ENCODE data around the gene GDF2. TPM values are rescaled to one million over a fixed set of nuclear protein-coding genes. Genes with fewer than 3 reads are reported as not detected.

GDF2 gene
- polyA plus RNA-seq, 1 donor from 2014 or later = not detected

- H3K4me3 ChIP-seq (ENCODE audit: low read length) = no peak overlapping the region
- no peak overlapping the region for H2AFZ ChIP-seq (ENCODE audit: low read depth, low read length)
- no peaks in the 10 kb centered on the region for H3F3A ChIP-seq (ENCODE audit: insufficient read depth, low read length, poor library complexity, severe bottlenecking)
- H3K27me3 ChIP-seq (ENCODE audit: insufficient read depth, low read depth, low read length) = no peaks in the 10 kb centered on the region
- H4K20me1 ChIP-seq (ENCODE audit: insufficient read depth) = no peaks in the 10 kb centered on the region
- H3K27ac ChIP-seq (ENCODE audit: low read length) = no peak overlapping the region
- no peaks in the 10 kb centered on the region for H3K9me3 ChIP-seq (ENCODE audit: low read length)
- no peaks in the 10 kb centered on the region for H3K9me2 ChIP-seq (ENCODE audit: insufficient read depth, low read length)
- no peak for TF ChIP-seq SMC3 (conservative IDR thresholded peaks at IDR 0.05; ENCODE audit: poor library complexity)
- no peak for TF ChIP-seq MXI1 (conservative IDR thresholded peaks at IDR 0.05; ENCODE audit: poor library complexity, severe bottlenecking)
- no peak for TF ChIP-seq RAD21 (conservative IDR thresholded peaks at IDR 0.05)
- TF ChIP-seq POLR2AphosphoS5 (IDR thresholded peaks at IDR 0.05) = no peak
- TF ChIP-seq EZH2 (IDR thresholded peaks at IDR 0.05; ENCODE audit: borderline replicate concordance, insufficient read depth, low read length, poor library complexity, severe bottlenecking) = no peak
- TF ChIP-seq TAF1 (IDR thresholded peaks at IDR 0.05; ENCODE audit: low read depth) = no peak
- TF ChIP-seq, protein P1, sequence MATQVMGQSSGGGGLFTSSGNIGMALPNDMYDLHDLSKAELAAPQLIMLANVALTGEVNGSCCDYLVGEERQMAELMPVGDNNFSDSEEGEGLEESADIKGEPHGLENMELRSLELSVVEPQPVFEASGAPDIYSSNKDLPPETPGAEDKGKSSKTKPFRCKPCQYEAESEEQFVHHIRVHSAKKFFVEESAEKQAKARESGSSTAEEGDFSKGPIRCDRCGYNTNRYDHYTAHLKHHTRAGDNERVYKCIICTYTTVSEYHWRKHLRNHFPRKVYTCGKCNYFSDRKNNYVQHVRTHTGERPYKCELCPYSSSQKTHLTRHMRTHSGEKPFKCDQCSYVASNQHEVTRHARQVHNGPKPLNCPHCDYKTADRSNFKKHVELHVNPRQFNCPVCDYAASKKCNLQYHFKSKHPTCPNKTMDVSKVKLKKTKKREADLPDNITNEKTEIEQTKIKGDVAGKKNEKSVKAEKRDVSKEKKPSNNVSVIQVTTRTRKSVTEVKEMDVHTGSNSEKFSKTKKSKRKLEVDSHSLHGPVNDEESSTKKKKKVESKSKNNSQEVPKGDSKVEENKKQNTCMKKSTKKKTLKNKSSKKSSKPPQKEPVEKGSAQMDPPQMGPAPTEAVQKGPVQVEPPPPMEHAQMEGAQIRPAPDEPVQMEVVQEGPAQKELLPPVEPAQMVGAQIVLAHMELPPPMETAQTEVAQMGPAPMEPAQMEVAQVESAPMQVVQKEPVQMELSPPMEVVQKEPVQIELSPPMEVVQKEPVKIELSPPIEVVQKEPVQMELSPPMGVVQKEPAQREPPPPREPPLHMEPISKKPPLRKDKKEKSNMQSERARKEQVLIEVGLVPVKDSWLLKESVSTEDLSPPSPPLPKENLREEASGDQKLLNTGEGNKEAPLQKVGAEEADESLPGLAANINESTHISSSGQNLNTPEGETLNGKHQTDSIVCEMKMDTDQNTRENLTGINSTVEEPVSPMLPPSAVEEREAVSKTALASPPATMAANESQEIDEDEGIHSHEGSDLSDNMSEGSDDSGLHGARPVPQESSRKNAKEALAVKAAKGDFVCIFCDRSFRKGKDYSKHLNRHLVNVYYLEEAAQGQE (IDR thresholded peaks at IDR 0.05; ENCODE audit: borderline replicate concordance) = no peak
- no peak for TF ChIP-seq EP300 (conservative IDR thresholded peaks at IDR 0.05; ENCODE audit: poor library complexity, severe bottlenecking)
- TF ChIP-seq, protein P2, sequence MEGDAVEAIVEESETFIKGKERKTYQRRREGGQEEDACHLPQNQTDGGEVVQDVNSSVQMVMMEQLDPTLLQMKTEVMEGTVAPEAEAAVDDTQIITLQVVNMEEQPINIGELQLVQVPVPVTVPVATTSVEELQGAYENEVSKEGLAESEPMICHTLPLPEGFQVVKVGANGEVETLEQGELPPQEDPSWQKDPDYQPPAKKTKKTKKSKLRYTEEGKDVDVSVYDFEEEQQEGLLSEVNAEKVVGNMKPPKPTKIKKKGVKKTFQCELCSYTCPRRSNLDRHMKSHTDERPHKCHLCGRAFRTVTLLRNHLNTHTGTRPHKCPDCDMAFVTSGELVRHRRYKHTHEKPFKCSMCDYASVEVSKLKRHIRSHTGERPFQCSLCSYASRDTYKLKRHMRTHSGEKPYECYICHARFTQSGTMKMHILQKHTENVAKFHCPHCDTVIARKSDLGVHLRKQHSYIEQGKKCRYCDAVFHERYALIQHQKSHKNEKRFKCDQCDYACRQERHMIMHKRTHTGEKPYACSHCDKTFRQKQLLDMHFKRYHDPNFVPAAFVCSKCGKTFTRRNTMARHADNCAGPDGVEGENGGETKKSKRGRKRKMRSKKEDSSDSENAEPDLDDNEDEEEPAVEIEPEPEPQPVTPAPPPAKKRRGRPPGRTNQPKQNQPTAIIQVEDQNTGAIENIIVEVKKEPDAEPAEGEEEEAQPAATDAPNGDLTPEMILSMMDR (IDR thresholded peaks at IDR 0.05; ENCODE audit: poor library complexity, severe bottlenecking) = no peak
- no peak overlapping the region for H3K4me2 ChIP-seq (ENCODE audit: low read length)
- no peak overlapping the region for H3K9ac ChIP-seq (ENCODE audit: low read length)
- no peaks in the 10 kb centered on the region for H3K36me3 ChIP-seq (ENCODE audit: insufficient read depth, low read length)
- no peaks in the 10 kb centered on the region for H3K79me2 ChIP-seq (replicated peaks; ENCODE audit: insufficient read depth, low read length)
These were observed 34.4 kb upstream of the GDF2 start for GRCh38 chr10:47287805-47288204.

GRCh38 chr10:47288236-47288635 is 34.0 kb upstream of the GDF2 start:
- Histone ChIP-seq H3K36me3 (ENCODE audit: insufficient read depth, low read length) (no peaks in the 10 kb centered on the region), H3K27ac (ENCODE audit: low read length) (no peak overlapping the region), H3K79me2 (replicated peaks; ENCODE audit: insufficient read depth, low read length) (no peaks in the 10 kb centered on the region), H3K4me2 (ENCODE audit: low read length) (no peak overlapping the region), H3F3A (ENCODE audit: insufficient read depth, low read length, poor library complexity, severe bottlenecking) (no peaks in the 10 kb centered on the region), H3K4me3 (ENCODE audit: low read length) (no peak overlapping the region), H2AFZ (ENCODE audit: low read depth, low read length) (no peak overlapping the region), H3K9ac (ENCODE audit: low read length) (no peak overlapping the region), H3K9me3 (ENCODE audit: low read length) (no peaks in the 10 kb centered on the region), H3K27me3 (ENCODE audit: insufficient read depth, low read depth, low read length) (no peaks in the 10 kb centered on the region), H3K9me2 (ENCODE audit: insufficient read depth, low read length) (no peaks in the 10 kb centered on the region), H4K20me1 (ENCODE audit: insufficient read depth) (no peaks in the 10 kb centered on the region)
- no peak for TF ChIP-seq POLR2AphosphoS5 (IDR thresholded peaks at IDR 0.05)
- TF ChIP-seq, protein P2 (IDR thresholded peaks at IDR 0.05; ENCODE audit: poor library complexity, severe bottlenecking) = no peak

Data from neural cell (in vitro differentiated cells).